Measurements from ENCODE around the gene ASB2. TPM values are rescaled to one million over a fixed set of nuclear protein-coding genes. Genes with fewer than 3 reads are reported as not detected.

ASB2 gene
- total RNA-seq, 1 donor = 1.1 TPM

DNA sequence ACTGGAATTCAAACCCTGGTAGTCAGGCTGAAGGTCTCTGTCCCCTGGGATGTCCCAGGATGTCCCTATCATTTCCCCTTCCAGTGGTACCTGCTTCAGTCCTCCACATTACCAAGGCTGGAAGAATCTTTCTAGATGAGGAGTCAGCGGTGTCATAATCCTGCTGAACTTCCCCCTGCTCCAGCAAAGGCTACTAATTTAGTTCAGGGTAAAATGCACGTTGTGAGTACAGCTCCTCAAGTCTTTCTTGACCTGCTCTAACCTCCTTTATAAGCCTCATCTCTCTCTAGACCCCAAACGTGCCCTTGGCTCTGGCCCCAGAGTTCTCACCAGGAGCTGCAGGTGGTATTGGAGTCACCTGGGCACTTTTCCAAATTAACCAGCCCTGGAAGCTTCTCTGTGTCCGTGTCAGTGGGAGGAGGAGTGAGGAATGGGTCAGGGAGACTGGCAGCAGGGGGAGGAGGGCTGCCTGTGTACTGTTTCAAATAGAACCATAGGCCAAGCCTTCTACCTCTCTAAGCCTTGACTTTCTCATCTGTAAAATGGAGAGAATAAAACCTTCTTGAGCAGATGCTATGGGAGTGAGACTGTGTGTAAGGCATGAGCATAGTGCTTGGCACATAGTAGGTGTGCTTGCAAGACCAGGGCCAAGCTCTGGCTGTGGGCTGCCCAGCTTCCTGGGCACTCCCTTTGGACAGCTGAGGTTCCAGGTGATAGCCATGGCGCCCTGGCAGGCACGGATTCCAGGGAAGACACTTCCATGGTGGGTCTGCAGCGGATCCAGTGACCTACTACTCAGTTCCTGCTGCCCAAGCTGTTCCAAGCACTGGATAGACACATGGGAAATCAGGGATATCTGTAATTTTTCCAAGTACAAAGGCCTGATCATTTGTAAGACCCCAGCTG, 24.5 kb downstream of the ASB2 start:
- DNase-seq (ENCODE audit: low read depth in 2 of 3, low spot score in 2 of 3) = no peak

DNA sequence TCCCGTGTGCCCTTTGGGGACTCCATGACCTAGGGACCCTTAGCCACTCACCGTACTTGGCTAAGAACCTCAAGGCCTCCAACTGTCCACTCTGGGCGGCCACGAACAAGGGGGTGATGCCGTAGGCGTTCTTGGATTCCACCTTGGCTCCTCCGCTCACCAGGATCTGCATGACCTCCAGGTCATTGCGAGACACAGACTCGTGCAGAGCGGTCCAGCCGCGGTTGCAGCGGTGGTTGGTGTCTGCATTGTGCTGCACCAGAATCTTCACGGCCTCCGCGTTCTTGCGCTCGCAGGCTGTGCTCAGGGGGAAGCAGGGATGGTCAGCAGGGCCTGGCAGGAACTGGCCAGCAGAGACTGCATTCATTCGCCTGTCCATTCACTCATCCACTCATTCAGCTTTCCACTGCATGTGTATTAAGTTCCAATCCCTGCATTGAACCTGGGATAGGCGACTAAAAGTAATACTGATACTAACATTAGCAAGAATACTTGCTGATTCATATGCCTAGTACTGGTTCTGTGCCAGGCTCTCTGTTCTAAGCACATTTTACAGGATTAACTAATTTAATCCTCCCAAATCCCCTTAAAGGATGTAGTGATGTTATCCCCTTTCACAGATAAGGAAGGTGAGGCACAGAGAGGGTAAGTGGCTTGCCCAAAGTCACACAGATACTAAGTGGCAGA, 25.3 kb downstream of the ASB2 start:
- no peak for DNase-seq (ENCODE audit: low read depth in 2 of 3, low spot score in 2 of 3)

DNA sequence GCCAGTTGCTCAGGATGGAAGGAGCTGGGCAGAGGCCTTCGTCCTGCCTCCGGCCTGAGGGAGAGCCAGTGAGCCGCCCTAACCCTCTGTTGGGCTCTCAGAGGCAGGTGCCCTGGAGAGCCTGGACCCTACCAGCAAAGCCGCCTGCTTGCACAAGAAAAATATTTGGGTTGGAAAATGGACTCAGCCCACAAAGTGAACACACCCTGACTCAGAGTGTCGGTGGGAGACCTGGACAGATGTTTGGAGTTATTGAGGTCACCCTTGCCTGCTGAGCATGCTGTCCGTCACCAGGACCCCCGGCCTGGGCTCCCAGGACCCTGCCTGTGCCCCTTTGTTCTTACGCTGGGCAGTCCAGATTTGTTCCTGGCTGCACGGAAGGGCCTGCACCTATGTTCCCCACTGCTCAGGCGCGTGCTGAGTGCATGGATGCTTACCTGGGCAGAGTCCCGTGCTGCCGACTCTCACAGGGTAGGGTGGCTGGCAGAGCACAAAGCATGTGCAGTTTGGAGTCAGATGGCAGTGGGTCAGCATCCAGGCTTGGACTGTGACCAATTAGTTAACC, 26.8 kb downstream of the ASB2 start:
- DNase-seq (ENCODE audit: low read depth in 2 of 3, low spot score in 2 of 3) = no peak

DNA sequence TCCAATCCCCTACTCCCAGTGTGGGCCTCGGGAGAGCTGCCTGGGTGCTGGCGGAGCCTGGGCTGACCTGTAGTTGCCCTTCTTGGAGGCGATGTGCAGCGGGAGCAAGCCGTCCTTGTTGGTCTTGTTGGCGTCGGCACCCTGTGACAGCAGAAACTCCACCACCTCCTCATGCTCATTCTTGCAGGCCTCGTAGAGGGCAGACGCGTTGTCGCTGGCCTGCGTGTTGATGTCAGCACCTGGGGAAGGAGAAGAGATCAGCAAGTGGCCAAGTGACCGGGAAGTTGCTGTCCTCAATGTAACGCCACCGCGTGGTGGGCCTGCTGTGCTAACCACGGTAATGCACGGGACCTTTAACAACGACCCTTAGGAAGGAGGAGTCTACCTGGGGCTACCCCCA, 29.1 kb downstream of the ASB2 start:
- no peak for DNase-seq (ENCODE audit: low read depth in 2 of 3, low spot score in 2 of 3)

DNA sequence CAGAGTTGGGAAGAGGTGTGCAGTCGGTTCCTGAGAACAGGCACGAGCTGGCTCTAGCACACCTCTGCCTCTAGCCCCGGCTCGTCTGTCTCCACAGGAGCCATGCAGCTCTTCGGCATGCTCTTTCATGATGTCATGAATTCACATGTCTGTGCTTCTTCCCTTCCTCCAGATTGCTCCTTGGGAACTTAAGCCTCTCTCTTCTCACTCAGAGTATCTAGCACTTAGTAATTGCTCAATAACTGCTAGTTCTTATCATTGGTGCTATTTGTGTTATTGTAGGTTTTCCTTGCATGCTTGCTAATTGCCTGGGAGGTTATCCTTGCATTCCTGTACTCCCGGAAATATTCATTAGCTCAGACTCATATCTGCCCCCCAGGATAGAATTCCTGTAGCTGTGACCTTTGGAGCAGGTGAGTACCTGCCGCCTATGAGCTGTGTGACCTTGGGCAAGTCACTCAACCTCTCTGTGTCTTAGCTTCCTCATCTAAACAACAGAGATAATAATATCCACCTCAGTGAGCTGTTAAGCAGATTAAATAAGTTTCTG, 29.8 kb downstream of the ASB2 start:
- DNase-seq (ENCODE audit: low read depth in 2 of 3, low spot score in 2 of 3) = no peak

DNA sequence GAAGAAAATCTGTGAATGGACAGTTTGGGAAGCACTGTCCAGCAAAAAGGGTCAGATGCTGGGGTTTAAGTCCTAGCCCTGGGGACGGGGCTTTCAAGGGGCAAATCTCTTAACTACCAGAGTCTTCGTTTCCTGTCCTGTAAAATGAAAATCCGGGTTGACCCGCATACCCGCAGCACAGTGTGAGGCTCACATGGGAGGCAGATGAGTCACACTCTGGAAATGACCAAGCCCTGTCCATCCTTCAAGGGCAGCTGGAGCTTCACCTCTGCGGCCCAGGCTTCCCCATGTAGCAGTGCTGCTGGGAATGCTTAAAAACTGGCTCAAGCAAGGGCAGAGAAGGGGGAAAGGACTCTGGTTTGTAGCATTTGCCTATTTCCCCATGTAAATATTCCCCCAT, 30.3 kb downstream of the ASB2 start:
- no peak for DNase-seq (ENCODE audit: low read depth in 2 of 3, low spot score in 2 of 3)

DNA sequence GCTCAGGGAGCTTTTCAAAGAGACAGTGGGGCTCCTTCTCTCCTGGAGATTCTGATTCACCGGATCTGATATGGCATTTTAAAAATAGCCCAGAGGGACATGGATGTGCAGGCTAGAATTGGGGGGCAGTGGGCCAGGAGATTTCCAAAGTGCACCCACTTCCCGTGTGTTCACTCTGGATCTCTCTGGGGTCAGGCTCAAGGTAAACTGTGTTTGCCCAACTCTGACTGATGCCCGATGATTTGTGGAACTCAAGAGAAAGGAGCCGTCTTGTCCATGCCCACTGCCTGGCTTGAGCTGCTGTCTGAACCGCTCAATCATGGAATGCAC, 31.3 kb downstream of the ASB2 start:
- no peak for DNase-seq (ENCODE audit: low read depth in 2 of 3, low spot score in 2 of 3)

DNA sequence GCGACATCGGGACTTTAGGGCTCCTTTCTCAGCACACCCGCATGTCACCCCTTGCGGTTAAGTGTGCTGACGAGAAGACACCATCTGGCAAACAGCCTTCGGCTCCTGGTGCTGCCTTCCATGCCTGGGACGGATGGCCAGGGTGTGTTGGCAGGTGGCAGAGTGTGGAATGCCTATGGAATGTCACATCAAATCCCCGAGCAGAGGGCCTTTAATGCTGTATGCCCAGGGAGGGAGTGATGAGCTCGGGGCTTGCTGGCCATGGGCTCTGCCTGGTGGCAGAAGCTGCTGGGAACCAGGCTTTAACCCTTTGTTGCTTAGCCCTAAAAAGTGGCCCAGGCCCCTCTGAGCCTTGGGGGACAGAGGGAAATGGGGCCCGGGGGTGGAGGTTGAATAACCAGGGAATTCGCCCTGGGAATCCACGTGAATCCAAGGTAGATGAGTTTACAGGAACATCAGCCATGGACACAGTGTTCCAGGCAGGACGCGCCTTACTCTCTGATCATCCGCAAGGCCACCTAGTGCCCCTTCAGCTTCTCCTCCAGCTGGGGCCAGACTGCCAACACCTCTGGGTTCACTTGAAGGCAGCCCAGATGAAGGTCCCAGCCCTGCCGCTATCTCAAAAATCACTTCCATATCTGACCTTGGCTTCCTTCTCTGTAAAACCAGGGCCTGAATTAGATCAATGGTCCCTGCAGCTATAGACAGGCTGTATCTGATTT, 31.9 kb downstream of the ASB2 start:
- no peak for DNase-seq (ENCODE audit: low read depth in 2 of 3, low spot score in 2 of 3)

DNA sequence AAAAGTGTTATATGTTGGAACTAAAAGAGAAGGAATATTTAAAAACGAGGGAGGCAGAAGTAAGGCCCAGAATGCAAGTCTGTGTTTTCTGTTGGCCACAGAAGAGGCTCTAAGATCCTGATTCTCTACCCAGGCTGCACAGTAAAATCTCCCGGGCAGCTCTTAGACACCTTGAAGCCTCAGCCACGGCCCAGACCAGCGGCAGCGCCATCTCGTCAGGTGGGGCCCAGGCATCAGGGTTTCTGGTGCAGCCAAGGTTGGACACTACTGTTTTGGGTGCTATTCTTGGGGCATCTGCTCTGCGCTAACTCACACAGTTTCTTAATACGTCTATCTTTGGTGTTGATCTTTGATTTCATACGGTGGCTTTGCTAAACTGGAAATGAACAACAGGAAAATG, 32.4 kb downstream of the ASB2 start:
- DNase-seq (ENCODE audit: low read depth in 2 of 3, low spot score in 2 of 3) = no peak

DNA sequence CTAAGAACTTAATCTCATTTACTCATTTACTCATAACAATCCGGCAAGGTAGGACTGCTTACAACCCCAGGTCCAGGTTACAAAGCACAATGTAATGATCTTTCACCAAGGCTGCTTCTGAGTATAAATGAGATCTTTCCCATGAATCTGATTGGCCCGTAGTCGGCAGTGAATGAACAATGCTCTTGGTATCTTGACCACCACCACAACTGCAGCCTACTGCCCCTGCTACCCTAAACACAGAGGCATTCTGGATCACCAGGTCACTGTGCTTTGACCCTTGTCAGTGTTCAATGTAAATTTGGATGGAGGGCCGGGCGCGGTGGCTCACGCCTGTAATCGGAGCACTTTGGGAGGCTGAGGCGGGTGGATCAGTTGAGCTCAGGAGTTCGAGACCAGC, 33.3 kb downstream of the ASB2 start:
- no peak for DNase-seq (ENCODE audit: low read depth in 2 of 3, low spot score in 2 of 3)

DNA sequence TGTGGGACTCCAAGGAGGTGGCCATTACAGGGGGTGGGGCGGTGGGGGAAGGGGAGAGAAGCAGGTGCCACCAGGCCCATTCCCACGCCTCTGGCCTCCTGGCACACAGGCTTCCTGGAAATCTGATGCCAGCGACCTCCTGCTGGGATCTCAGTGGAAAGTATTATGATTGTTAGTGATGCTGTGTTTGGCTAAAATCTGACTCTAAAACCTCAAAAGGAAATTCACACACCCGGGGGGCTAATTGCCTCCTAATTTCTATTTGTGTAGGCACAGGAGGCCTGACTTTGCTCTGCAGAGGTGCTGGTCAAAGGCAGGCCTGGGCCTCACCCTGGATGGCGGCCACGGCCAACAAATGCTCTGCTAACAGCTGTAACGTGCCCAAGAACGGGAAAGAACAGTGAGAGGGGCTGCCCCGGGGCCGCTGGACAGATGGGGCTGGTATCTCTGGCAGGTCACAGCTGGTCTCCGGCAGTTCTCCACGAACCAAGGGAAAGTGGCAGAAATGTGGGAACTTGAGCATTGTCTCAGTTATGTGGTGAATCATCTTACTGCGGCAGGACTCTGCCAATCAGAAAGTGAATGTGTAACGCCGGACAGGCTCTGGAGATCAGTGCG, 35.0 kb downstream of the ASB2 start:
- no peak for DNase-seq (ENCODE audit: low read depth in 2 of 3, low spot score in 2 of 3)

DNA sequence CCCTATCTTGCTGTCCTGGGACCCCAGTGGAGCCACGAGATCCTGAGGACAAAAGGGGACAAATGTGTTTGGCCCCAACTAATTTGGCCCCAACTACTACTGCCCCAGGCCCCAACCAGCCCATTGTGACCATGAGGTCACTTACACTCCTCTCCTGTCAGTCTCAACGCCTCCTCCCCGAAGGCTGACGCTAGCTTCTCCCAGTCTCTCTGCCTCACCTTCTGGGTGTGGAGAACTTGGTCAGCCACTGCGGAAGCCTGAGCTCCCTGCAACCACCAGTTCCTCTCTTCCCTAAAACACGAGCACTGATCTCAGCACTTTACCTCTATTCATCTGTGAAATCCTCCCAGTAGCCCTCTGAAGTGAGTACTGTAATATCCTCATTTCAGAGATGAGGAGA, 35.9 kb downstream of the ASB2 start:
- DNase-seq (ENCODE audit: low read depth in 2 of 3, low spot score in 2 of 3) = no peak

DNA sequence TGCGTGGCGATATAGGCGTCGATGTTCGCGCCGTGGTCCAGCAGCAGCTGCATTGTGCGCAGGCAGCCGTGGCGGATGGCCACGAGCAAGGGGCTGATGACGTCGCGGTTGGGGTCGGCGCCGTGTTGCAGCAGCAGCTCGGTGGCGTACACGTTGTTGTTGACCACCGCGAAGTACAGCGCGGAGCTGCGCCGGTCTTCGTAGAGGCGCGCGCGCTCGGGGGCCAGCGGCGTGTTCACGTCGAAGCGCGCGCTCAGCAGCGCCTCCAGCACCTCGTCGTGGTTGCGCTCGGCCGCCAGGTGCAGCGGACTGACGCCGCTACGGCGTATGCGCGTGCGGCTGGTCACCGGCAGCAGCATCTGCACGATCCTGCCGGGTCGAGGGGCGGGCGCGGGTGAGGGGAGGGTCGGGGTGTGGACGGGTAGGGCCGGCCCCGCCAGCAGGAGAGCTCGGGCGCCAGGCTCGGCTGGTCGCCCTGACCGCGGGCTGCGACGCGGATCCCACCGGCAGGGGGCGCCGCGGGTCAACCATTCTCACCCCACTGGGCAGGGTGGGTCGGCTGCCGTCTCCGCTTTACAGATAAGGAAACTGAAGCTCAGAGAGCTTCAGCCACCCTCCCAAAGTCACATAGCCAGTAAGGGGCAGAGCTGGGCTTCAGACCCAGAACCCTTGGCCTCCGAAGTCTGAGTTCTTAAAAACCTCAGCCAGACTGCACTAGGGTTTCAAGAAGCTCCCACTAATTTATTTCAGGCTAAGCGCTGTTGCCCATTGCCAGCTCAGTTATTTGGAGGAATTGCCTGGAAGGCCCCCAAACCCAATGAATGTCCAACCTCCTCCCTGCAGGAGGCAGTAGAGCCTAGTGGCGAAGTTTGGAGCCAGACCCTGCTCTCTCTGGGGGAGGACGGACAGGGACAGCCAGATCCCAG, 36.8 kb downstream of the ASB2 start:
- DNase-seq (ENCODE audit: low read depth in 2 of 3, low spot score in 2 of 3) = peak; percentile 82 to 85 (median 83)

DNA sequence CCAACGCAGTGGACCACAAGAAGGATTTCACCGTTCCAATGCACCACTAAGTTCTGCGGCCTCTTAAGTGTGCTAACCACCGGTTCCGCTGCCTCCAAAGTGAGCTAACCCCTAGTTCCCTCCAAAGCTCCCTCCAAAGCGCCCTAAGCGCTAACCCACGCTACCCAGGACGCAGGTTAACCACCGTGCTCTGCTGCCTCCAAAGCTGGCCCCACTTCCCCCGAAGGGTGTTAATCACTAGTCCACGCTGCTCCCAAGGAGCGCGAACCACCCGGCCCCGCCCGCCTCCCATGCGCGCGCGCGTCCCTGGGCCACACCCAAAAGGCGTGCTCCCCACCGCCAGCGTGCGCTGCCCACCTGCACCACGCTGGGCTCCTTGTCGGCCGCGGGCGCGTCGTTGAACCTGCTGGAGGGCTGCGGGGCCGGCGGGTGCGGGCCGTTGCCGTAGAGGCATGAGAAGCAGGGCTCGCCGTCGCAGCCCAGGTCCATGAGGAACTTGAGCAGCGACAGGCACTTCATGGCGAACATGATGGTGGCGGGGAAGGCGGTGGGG, 37.5 kb downstream of the ASB2 start:
- peak in 1 of 3 donors; percentile 20 for DNase-seq (ENCODE audit: low read depth in 2 of 3, low spot score in 2 of 3)

DNA sequence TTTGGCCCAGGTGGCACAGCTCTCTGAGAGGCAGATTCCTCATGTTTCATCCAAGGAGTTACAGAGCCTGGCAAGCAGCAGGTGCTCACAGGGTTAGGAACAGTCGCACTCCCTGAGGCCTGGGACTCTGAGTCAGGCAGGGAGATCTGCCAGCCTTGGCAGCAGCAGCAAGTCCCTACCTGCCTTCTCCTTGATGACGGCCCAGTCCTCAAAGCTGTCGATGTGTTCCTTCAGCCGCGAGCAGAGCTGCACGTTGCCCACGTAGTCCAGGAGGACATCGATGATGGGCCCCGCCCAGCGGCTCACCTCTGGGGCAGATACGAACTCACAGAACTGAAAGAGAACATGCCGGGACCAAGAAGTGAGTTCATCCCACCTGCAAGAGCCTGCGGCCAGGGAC, 38.9 kb downstream of the ASB2 start:
- no peak for DNase-seq (ENCODE audit: low read depth in 2 of 3, low spot score in 2 of 3)

DNA sequence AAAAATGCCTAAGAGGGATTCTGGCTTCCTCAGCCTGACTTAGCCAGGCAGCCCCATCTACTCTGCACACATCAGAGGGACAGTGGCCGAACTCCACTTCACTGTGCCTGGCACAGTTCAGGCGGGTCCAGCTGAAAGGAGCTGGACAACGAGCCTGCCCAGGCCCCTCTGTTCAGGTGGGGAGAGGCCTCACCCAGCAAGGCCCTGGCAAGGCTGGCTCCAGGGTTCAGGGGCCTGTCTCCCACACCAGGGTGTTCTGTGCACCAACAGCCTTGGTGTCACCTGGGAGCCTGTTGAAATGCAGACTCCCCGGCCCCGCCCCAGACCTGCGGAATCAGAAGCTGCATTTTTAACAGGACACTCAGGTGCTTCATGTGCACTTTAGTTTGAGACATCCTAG, 39.4 kb downstream of the ASB2 start:
- DNase-seq (ENCODE audit: low read depth in 2 of 3, low spot score in 2 of 3) = no peak

DNA sequence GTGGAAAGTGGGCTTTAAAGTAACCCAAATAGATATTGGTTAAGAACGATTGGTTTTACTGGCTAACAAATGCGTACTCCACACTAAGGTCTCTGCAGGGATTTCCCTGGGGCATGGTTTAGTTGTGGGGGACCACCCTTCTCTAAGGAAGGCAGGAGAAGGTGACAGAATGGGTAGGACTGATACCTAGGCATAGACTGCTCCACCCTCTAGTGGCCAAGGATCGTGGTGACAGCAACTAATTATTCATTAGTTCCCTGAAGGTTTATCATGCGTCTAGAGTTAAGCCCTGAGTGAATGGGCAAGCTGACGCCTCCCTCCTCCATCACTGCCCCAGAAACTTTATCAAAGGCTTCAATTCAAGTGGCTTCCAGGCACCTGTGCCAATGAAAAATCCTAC, 40.1 kb downstream of the ASB2 start:
- DNase-seq (ENCODE audit: low read depth in 2 of 3, low spot score in 2 of 3) = peak in 1 of 3 donors; percentile 47

DNA sequence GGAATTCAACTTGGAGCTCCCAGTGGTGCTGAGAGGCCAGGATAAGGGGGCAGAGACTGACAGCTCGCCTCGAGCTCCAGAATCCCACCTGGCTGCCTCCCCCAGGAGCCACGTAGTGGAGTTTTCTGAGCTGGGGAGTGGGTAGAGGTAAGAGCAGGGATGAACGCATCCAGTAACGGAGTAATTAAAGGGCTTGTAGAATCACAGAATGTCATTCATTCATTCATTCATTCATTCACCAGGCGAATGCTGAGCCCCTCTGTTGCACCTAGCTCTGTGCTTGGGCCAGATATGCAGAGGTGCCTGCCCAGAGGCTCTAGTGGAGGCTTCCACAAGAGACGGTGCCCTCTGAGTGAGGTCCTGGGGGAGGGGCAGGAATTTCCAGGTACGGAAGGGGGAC, 41.2 kb downstream of the ASB2 start:
- no peak for DNase-seq (ENCODE audit: low read depth in 2 of 3, low spot score in 2 of 3)

DNA sequence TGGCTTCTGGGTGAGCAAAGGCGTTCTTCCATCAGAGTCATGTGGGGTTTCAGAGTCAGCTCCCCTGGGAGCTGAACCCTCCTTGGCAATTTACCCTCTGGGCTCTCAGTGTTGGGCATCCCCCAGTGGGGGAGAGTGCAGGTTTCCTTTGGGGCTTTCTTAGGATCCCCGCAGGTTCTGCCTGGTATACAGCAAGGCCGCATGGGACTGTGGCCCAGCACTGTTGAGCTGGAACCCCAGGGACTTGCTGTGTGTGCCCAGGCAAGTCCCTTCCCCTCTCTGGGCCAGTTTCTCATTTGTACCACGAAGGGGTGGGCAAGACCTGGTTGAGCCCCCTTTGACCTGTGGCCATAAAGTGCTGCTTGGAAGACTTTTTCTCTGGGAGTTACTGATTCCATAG, 43.7 kb downstream of the ASB2 start:
- no peak for DNase-seq (ENCODE audit: low read depth in 2 of 3, low spot score in 2 of 3)
